HT-29 (cell line): ENCODE data around the gene PCSK1N. TPM values are rescaled to one million over a fixed set of nuclear protein-coding genes. Genes with fewer than 3 reads are reported as not detected.
"Not testable (repeated sequence)": the region's sequence is repeated elsewhere in the genome, so short reads cannot be mapped to it uniquely, and the experiment has no call there.

ENCODE experiments used
- DNase-seq: peaks from one replicate; pipeline ENCODE4 v3.0.0-alpha.2; 2015; ENCODE audit warnings: low spot score
- total RNA-seq: library from RNA; depleted of rRNA; stranded (reverse); fragments of >200 nt; shearing (Covaris generic); gene quantifications from 2 replicates; pipeline ENCODE4 v1.2.3, GENCODE V29; 2014; rRNA removed

PCSK1N gene
- total RNA-seq, result not detected in 2 replicates

DNA sequence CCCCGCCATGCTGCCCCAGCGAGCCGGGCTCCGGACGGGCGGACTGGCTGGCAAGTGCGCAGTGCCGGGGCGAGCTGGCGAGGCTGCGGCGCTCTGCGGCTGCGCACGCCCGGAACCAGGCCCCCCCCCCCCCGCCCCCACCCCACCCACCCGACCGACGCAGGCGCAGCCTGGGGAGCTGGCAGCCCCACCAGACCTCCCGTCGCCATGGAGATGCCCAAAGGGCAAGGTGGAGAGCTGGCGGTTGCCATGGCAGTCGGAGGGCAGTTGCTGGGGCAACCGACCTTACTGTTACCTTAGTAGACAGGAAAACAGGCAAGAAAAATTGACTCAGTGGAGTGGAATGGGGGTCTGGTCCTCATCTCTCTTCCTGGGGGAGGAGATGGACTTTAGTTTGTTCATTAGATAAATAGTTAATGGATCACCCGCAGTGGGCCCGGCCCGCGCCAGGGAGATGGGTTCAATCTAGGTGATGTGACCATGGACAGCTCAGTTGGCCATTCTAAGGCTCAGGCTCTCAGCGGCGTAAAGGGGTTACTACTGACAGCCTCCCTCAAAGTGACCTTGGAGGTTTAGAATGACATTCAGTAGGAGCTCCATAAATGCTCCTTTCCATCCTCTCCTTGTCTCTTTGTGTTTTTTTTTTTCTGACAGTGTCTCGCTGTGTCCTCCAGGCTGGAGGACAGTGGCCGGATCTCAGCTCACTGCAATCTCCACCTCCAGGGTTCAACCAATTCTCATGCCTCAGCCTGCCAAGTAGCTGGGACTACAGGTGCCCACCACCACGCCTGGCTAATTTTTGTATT is at the start of gene PCSK1N:
Gene PCSK1N (minus strand): TSS at position 87 of the 806 bp plus-strand sequence. CDS start 78 bp downstream, at position 9.
- no peak for DNase-seq

DNA sequence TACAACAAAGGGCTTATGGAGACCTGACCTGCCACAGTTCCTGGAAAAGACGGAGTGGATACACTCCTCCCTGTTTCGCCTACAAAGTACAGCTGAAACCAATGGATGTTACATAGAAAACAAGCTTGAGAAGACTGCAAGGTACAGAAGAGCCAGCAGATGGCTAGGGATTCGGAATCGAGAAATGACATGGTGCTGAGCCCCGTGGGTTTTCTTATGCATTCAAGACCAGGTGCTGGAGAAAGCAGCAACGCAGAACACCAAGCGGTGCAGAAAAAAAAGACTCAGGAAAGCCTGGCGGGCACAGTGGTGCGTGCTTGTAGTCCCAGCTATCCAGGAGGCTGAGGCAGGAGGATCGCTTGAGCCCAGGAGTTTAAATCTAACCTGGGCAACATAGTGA is 48.3 kb upstream of the PCSK1N start:
- DNase-seq, result peak; percentile 24

DNA sequence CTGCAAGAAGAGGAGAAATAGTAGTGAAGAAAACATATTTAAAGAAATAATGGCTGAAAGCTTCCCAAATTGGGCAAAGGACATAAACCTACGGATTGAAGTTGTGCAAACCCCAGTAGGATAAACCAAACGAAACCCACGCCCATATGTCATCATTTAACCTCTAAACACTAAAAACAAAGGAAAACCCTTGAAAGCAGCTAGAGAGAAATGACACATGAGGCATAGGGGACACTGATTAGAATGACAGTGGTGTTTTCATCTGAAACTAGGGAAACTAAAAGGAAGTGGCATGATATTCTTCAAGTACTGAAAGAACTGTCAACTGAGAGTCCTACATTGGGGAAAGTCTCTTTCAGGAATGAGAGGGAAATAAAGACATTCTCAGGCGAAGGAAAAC is 41.5 kb upstream of the PCSK1N start:
- not testable (repeated sequence) for DNase-seq

GRCh38 chrX:48872017-48872416 is 36.6 kb upstream of the PCSK1N start:
- not testable (repeated sequence) for DNase-seq

GRCh38 chrX:48864210-48864609 is 28.8 kb upstream of the PCSK1N start:
- peak; percentile 65 for DNase-seq

DNA sequence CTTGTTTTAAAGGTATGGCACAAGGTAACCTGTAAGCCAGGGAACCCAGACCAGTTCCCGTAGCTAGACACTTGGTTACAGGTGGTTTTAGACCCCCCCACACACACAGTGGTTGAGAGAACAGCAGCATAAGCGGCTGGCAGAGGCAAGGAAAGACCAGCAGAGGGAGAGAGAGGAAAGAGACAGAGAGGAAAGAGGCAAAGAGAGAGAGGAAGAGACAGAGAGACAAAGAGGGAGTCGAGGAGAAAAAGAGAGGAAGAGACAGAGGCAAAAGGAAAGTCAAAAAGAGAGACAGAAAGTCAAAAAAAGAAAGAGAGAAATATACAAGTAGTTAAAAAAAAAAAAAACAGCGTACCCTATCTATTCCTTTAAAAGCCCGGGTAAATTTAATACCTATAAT is 19.5 kb upstream of the PCSK1N start:
- DNase-seq, result peak; percentile 50

DNA sequence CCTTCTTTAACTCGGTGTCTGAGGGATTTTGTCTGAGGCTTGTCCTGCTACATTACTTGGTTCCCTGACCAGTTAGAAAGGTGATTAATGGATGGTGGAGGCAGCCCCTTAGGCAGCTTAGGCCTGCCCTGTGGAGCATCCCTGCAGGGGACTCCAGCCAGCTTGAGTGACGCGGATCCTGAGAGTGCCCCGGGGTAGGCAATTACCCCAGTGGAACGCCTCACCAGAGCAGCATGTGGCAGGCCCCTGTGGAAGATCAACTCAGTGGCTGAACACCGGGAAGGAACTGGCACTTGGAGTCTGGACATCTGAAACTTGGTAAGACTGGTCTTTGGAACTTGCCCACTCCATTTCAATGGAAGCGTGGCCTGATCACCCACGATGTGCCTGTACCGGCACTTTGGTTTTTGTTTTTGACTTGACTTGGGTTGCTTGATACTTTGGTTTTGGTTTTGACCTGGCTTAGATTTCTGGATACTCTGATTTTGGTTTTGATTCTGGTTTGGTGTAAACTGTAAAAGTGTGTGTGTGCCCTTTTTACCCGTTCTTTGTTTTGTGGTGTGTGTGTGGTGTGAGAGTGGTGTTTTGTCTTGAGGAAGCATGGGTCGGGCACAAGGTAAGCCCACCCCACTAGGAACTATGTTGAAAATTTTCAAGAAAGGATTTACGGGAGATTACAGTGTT is 18.9 kb upstream of the PCSK1N start:
- DNase-seq, result not testable (repeated sequence)

- DNase-seq, result not testable (repeated sequence)
Measured at GRCh38 chrX:48853494-48853893, 18.1 kb upstream of the PCSK1N start.

- no peak for DNase-seq
Measured at GRCh38 chrX:48852857-48853256, 17.4 kb upstream of the PCSK1N start.

- DNase-seq, result no peak
Measured at GRCh38 chrX:48848847-48849246, 13.4 kb upstream of the PCSK1N start.

- DNase-seq, result no peak
Measured at GRCh38 chrX:48839686-48840085, 4.3 kb upstream of the PCSK1N start.

DNA sequence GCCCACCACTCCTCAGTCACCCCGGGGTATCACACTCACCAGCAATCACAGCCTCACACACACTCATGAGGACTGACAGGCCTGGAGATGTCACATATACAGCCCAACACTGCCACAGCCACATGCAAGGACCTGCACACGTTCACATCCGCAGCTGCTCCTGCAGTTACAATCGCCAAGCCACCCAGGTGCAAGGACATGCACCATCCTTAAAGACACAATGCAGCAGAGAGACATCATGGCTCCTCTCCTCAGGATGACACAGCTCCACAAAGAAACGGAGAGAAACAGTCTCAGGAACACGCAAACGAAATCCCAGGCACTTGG is 1.1 kb downstream of the PCSK1N start:
- DNase-seq, result no peak

GRCh38 chrX:48833542-48834138 is 1.8 kb downstream of the PCSK1N start:
- DNase-seq, result peak; percentile 17

DNA sequence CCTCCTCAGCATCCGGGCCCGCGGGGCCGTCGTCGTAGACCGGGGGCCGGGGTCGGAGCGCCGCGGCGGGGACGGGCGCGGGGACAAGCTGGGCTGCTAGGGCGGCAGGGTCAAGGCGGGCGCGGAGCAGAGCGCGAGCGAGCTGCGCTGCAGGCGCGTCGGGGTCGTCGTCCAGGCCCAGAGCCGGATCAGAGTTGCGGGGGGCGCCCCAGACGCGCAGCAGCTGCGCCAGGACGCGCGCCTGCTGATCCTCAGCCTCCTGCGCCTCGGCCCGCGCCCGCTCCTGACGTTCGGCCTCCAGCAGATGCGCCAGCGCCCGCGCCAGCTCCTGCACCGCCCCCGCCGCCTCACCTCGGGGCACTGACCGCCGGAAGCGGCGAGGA is 3.5 kb downstream of the PCSK1N start:
- DNase-seq, result no peak

- no peak for DNase-seq
Measured at GRCh38 chrX:48831136-48831908, 4.1 kb downstream of the PCSK1N start.

- DNase-seq, result no peak
Measured at GRCh38 chrX:48829016-48829735, 6.2 kb downstream of the PCSK1N start.

DNA sequence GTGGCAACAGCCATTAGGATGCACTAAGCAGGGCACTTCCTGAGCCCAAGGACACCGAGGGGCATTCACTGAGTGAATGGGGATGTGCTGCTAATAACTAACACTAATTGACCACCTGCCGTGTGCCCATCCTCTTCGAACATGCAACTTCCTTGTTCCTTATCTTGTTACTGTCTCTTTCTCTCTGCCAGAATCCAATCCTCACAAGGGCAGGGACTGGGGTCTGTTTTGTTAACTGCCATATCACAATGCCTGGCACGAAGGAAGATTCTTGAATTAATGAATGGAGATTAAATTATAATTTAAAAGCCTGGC is 7.8 kb downstream of the PCSK1N start:
- no peak for DNase-seq

DNA sequence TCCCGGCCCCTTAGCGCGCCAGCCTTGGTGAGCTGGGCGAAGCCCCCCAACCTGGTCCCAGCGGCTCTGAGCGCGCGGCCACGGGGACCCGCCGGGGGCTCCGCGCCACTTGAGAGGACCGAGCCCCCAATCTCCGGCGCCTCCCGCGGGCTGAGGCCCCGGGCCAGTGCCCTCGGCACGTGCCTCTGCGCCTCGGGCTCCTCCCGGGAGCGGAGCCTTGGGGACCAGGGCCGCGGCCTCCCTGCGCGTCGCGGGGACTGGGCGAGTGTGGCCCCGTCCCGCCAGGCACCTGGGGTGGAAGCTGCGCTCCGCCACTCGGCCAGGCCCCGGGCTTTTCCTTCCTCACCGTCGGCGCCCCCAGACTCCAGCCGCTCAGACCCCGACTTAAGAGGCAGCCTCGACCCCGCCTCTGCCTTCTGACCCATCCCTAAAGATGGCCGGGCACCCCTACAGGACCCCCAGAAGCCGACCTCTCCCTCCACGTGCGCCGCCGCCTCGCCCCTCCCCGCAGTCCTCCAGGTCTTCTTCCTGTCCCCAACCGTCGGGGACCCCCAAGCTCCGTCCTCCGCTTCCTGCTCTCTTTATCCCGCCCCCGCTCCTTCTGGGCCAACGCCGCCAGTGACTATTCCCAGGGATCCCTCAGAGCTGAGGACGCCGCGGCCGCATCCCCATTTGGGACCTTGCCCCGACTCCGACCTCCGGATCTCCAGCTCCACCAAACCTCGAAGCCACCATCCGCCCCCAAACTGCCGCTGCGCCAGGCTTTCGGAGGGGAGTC is 8.3 kb downstream of the PCSK1N start:
- DNase-seq, result no peak

DNA sequence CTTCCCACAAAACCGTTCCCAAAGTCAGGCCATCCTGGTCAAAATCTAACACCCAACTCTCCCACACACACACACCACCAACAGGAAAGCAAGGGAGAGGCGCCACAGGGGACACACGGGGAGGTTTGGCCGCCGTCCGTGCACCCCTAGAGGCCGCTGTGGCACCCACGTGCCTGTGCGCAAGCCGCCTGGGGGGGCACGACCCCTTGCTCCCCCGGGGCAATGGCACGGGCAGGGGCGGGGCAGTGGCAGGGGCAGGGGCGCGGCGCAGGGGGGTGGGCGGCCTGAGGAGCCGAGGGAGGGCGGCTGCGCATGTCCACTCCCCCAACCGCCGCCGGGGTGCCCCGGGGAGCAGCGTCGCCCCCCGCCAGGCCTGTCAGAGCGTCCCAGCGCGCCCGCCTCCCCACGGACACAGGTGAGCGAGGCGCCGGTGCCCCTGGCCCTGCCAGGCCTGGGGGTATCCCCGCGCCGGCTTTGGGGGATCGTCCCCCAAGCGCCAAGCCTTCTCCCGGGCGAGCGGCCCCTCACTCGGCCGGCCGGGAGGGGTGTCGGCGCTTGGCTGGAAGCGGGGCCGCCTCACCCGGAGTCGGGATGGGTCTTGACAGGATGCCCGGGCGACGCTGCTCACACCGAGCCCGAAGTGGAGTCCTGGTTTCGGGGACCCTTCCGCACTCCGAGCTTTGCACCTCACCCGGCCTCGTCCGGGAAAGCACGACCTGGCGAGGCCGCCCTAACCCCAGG is 9.1 kb downstream of the PCSK1N start, which contains the start of gene ERAS:
Gene ERAS (plus strand): TSS at position 379 of the 741 bp plus-strand sequence. CDS start 2,611 bp downstream, outside the sequence.
- no peak for DNase-seq

- DNase-seq, result no peak
Measured at GRCh38 chrX:48824066-48824465, 11.3 kb downstream of the PCSK1N start.
